Measurements from ENCODE around the gene FGB.
"Not testable (repeated sequence)": the region's sequence is repeated elsewhere in the genome, so short reads cannot be mapped to it uniquely, and the experiment has no call there.

The FGB gene

DNA sequence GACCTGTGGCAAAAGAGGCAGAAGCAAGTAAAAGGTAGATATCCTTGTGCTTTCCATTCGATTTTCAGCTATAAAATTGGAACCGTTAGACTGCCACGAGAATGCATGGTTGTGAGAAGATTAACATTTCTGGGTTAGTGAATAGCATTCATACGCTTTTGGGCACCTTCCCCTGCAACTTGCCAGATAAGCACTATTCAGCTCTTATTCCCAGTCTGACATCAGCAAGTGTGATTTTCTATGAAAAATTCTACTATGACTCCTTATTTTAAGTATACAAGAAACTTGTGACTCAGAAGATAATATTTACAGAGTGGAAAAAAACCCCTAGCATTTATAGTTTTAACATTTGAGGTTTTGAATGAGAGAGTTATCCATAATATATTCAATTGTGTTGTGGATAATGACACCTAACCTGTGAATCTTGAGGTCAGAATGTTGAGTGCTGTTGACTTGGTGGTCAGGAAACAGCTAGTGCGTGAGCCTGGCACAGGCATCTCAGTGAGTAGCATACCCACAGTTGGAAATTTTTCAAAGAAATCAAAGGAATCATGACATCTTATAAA, 3.9 kb downstream of the FGB start:
- DNase-seq, result no peak

DNA sequence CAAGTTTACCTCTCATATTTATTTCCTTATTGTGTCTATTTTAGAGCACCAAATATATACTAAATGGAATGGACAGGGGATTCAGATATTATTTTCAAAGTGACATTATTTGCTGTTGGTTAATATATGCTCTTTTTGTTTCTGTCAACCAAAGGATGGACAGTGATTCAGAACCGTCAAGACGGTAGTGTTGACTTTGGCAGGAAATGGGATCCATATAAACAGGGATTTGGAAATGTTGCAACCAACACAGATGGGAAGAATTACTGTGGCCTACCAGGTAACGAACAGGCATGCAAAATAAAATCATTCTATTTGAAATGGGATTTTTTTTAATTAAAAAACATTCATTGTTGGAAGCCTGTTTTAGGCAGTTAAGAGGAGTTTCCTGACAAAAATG, 6.2 kb downstream of the FGB start:
- DNase-seq, result no peak

DNA sequence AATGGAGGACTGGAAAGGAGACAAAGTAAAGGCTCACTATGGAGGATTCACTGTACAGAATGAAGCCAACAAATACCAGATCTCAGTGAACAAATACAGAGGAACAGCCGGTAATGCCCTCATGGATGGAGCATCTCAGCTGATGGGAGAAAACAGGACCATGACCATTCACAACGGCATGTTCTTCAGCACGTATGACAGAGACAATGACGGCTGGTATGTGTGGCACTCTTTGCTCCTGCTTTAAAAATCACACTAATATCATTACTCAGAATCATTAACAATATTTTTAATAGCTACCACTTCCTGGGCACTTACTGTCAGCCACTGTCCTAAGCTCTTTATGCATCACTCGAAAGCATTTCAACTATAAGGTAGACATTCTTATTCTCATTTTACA, 6.8 kb downstream of the FGB start:
- no peak for DNase-seq

DNA sequence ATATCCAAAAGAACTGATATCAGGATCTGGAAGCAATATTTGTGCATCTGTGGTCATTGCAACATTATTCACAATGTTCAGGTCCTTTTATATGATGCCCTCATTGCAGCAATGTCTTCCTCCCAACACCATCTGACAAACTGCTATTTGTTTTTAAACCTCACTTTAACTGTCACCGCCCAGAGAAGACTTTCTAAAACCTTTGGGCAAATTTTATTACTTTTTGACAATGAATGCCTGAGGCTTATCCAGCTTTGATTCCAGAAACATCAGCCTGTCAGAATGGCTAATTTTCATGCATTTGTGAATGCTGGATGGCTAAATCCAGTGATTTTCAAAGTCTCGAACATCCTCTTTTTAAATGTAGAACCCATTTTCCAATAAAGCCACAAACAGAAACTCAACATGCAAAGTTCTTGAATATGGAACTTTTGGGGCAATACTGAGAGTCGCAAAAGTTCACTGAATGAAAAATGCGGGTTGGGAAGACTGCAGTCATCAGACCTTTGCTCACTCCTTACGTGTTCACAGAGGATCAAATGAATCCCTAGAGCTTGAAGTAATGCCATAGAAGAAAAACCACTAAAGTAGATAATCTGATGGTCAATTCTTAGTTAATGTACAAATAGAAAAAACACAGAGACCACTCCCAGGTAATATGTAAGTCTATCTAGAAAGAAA, 10.5 kb downstream of the FGB start:
- no peak for DNase-seq

DNA sequence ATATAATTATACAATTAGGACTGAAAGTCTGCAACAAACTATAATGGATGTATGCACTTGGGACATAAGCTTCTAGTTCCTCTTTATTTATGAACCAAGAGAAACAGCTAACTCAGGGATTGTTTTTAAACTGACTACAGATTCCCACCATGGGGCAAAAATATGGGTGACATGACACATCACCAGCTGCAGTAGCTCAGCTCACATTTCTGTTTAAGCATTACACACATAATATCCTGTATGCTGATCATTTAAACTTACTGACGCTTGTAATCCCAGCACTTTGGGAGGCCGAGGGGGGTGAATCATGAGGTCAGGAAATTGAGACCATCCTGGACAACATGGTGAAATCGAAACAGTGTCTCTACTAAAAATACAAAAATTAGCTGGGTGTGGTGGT, 11.5 kb downstream of the FGB start:
- no peak for DNase-seq

DNA sequence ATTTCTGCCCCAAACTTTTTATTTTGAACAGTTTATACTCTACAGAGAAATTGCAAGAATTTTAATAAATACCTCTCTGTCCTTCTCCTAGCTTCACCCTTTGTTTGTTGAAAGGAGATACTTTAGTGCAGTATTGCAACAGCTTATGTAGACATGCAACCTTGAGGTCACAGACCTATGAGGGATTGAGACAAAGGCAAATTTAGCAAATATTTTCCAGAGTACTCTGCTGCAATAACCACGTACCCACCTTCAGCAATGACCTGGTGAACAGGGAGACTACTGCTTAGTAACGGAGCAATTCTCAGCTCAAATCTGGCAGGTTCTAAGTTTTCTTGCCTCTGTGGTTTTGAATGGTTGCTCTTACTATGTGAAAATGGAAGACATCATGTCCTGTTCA, 14.5 kb downstream of the FGB start:
- DNase-seq, result no peak

DNA sequence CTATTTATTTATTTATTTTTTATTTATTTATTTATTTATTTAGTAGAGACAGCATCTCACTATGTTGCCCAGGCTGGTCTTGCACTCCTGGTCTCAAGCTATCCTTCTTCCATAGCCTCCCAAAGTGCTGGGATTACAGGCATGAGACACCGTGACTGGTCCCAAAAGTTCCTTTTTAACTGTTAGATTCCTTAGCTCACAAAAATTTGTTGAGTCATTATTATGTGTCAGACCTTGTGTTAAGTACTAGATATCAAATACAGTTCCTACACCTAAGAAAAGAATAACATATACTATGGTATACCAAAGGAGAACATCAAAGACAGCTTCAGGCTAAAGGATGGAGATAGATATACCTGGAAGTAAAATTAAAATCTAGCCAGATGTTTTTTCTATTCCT, 16.1 kb downstream of the FGB start:
- DNase-seq, result no peak

DNA sequence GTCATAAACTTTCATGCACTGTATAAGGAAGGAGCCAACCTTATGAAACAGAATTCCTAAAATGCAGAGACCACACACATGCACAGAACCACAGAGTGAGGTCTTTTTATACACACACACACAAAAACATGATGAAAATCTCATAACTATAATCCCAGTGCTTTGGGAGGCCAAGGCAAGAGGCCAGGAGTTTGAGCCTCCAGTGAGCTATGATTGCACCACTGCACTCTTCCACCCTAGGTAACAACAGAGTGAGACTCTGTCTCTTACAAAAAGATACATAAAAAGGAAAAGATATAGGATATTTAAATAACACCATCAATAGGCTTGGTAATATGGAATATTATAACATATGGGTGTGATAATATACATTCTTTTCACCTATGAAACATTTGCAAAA, 17.1 kb downstream of the FGB start:
- DNase-seq, result no peak

DNA sequence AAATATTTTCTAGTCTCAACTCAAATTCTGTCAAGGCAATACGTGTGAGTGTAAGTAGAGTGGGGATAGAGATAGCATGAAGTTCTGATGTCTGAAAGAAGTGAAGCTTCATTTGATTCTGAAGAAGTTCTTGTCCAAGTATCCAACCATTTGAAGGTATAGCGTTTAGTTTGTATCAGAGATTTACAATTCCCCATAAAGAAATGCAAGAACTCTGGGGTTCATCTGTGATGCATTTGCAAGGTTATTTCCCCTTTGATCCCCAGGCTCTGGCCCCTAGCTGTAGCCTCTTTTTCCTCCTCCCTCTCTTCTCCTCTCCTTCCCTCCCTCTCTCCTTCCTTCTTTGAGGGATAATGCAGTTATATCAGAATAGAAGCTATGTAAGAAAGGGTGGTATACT, 19.9 kb downstream of the FGB start:
- no peak for DNase-seq

DNA sequence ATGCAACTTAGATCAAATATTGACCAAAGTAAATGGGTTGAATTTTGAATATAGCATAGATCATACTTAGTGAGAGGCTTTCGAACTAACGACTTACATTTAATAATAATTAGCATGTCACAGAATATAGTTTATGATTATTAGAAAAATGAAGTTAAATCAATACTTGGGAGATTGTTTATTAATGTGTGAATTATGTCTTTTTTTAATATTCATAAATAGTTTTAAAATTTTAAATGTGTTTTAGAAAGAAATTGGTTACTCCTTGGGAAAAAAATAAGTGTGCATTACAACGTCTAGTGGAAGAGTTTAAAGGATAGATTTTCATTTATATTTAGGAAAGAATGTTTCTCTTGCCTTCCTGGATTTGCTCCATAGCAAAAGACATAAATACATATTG, 20.4 kb downstream of the FGB start:
- DNase-seq, result no peak

DNA sequence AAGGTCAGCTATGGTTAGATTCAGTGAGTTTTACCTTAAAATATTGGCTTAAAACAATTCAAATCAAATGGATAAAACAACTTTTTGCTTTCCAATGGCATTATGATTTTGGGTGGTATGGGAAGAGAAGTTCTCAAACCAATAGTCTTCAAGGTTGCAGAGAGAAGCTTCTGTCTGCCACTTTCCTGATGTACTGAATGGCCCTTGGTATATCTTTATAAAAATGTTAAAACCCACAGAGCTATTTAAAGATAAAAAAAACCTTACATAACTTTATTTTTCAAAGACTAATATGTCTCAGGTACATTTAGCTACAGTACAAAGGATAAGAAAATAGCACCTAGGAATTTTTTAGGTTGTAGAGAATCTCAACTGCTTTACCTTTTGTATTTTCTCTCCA, 20.9 kb downstream of the FGB start:
- DNase-seq, result no peak

DNA sequence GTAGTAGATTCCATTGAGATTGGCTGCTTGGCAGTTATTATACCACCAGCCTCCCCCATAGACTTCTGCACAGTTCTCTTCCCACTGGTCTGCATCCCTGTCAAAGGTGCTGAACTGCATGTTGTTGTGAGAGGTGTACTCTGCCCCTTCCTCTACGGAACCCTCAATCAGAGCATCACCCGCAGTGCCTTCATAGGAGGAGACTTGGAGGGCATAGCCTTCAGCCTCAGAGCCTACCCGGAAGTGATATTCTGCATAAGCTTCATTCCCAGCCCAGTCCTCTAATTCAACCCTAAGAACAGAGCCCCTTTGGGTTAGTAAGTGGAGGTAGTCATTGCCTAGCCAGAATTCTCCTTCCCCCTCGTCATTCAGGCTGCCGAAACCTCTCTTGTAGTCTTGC, 21.4 kb downstream of the FGB start:
- DNase-seq, result no peak

DNA sequence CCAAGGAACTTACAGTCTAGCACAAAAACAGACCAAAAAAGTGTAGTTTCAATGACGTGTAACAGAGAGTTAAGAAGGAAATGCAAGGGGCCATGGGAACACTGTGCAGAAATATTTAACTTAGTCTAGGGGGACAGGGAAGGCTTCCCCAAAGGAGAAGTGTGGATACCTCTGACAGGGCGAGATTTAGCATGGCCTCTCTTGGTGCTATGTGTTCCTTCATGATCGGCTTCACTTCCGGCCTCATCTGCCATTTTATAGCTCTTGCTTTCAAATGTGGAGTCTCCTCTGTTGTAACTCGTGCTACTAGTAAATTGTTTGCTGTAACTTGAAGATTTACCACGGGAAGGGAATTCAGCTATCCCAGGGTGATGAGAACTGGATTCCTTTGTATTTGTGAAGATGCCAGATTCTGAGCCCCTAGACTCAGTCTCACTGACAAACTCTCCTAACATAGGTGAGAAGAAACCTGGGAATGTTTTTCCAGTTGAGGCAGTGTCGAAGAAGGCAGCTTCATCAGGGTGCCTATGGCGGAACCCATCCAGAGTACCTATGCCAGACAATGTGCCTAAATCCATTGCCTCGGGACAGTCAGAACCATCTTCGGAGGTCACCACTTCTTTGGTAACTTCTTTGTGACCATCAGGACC, 22.7 kb downstream of the FGB start:
- no peak for DNase-seq

DNA sequence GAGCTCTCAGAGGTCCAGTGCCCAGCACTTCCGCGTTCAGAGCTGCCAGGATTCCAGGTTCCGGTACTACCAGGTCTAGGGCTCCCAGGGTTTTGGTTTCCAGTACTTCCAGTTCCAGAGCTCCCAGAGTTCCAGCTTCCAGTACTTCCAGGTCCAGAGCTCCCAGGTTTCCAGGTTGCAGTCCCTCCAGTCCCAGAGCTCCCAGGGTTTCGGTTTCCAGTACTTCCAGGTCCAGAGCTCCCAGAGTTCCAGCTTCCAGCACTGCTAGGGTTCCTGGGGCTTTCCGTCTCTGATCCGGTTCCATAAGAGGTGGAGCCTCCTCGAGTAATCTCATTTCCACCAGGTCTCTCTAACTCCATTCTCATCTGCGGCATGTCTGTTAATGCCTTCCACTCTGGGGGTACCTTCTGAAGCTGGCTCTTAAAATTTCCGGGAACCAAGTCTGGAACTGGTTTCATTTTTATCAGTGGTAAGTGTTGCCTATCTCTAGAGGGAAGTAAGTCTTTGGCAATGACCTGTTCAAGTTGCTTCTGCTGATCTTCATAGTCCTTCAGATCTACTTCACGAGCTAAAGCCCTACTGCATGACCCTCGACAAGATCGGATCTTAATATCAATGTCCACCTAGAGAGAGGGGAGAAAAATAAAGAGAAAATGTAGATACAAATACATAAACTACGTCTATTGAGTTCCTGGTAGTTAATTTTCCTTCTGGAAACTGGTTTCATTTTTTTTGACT, 23.7 kb downstream of the FGB start:
- no peak for DNase-seq

DNA sequence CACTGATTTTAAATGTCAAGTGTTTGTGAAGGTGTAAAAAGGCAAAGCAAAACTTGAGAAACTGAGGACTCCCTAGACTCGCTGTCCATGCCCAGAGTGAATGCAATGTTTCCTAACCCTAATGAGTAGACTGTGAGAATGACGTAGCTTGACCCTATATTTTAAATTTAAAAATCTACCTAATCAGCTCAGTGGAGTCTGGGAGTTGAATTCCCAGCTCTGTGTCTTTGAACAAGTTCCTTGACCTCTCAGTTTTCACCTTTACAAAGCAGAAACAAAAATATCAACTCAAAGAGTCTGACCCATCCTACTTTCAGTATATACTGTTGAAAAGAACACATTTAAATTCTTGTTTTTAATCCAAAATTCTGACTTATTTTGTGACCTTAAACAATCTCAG, 25.4 kb downstream of the FGB start:
- DNase-seq, result no peak

DNA sequence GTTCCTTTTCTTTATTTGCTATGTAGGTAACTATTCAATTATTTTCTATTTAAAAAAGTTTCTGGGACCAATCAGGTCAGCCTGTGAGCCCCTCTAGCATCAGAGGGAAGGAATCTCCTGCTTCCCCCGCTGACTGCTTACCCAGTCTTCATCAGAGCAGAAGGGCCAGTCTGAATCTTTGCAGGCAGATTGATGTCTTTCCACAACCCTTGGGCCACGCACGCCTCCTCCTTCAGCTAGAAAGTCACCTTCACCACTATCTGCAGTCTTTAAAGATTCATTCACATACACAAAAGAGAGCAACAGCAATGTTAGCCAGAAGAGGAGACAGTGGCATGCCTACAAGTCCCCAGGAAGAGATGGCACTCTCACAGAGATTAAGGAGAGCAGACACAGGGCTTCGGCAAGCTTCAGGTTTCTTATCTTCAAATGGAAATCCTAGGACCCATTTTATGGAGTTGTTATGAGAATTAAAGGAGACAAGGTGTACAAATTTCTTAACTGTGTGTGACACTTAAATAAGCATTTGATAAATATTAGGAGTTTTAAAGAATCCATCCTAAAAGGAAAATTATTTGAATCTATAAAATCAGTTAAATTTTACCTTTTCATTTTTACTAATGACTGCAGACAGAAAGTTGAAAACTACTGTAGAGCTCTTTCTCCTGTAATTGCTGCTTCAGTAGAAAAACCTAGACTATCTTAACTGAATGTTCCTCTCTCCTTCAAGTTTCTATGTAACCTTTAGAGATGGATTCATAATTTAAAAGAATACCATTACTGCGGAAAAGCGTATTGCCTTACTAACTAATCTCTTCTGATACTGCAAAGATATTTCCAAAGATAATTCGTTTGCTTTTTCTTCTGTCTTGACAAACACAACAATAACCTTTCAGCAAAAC, 26.7 kb downstream of the FGB start:
- no peak for DNase-seq

DNA sequence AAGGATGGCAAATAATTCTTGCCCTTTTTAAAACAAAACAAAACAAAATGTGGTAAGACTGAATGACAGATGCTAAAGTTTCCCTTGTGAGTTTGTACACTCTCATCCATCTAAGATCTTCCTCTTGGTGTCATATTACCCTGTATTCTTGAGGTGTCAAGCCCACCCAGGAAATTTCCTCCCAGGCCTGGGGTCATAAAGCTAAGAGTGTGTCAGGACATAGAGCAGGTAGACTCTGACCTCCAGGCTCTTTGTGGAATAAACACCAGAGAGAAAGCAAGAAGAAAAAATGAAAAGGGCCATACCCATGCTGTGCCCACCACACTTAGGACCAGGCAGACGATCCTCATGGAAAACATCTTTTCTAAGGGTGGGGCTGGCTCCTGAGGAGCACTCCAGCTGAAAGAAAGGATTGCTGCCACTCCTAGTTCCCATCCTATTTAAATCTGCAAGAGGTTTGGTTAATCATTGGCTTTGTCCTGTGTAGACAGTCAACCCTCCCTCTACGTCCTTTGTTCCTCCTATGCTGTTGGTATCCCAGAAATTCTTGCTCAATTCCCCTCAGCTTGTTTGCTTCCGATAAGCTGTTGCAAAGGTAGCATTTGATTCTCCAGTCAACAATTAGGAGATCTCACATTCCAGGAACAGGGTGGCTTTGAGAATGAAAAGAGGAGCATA, 27.7 kb downstream of the FGB start, which contains the start of gene FGA:
TSS of gene FGA (minus strand) at position 414 of the 678 bp plus-strand sequence. CDS start at position 359, 55 bp downstream.
- no peak for DNase-seq

DNA sequence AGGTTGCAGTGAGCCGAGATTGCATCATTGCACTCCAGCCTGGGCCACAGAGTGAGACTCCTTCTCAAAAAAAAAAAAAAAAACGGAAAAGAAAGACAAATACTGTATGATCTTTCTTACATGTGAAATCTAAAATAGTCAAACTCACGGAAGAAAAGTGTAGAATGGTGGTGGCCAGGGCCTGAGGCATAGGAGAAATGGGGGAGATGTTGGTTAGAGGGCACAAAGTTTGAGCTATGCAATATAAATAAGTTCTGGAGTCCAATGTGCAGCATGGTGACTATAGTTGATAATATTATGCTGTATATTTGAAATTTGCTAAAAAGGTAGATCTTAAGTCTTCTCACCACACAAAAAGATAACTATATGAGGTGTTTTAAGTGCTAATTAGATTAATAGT, 29.1 kb downstream of the FGB start:
- no peak for DNase-seq

DNA sequence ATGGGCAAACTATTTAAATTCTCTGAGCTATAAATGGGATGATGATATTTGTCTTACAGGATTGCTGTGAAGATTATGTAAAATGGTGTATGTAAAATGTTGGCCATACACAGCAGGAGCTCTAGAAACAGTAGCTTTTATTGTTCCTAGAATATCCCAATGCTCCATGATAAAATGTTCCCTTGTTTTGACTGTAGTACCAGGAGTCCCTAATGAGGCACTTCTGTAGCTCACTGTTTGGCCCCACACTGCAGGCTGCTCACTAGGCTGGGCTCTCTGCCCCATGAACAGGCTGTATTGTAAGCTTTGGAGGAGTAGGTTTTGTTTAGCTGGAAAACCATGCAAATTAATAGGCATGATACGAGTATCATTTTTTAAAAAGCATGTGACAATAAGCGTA, 31.1 kb downstream of the FGB start:
- no peak for DNase-seq

DNA sequence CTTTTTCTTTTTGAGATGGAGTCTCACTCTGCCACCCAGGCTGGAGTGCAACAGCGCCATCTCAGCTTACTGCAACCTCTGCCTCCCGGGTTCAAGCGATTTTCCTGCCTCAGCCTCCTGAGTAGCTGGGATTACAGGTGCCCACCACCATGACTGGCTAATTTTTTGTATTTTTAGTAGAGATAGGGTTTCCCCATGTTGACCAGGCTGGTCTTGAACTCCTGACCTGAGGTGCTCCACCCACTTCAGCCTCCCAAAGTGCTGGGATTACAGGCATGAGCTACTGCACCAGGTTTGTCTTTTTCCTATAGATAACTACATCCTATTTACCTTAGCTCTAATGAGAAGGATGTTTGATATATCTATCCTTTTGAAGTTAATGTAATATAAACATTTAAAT, 31.5 kb downstream of the FGB start:
- not testable (repeated sequence) for DNase-seq

DNA sequence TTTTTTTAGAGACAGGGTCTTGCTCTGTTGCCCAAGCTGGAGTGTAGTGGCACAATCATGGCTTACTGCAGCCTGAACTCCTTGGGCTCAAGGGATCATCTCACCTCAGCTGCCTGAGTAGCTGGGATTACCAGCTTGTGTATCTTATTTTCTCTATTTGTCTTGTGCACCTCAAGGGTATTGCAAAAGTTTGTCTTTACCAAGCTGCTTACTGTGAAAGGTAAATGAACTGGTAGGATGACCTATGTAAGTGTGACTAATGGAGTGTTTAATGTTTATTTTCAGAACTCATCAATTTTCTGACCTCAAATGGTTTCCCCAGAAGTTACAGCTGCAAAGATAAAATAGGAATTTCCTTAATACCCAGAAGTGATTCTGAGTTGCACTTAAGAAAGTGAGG, 33.0 kb downstream of the FGB start:
- DNase-seq, result no peak

DNA sequence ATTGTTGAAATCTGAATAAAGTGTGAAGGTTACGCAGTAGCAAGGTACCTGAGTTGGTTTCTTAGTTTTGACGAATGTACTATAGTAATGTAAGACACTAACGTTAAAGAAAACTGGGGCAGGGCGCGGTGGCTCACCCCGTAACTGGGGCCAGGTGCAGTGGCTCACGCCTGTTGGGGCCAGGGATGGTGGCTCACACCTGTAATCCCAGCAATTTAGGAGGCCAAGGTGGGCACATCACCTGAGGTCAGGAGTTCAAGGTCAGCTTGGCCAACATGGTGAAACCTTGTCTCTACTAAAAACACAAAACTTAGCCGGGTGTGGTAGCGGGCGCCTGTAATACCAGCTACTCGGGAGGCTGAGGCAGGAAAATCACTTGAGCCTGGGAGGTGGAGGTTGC, 34.5 kb downstream of the FGB start:
- DNase-seq, result not testable (repeated sequence)
